HepG2 (cell line): Measurements from ENCODE around the gene CTDSP1. TPM values are rescaled to one million over a fixed set of nuclear protein-coding genes. Genes with fewer than 3 reads are reported as not detected.

Experiments used
- GTF2F1 ChIP-seq: fragments of 150-350 bp; IDR thresholded peaks from 2 replicates; pipeline ENCODE4 v1.6.1; 2014; ENCODE audit warnings: low read length
- HNRNPLL ChIP-seq: fragments of 200-400 bp; formaldehyde crosslinking; IDR thresholded peaks from 2 replicates; pipeline ENCODE4 v1.6.1; 2017; ENCODE audit warnings: mild to moderate bottlenecking, low read depth, low read length; ENCODE audit not compliant: poor library complexity, severe bottlenecking
- JUNB ChIP-seq: sonication (generic); formaldehyde crosslinking; IDR thresholded peaks from 2 replicates; pipeline ENCODE4 v1.8.0; 2022; ENCODE audit warnings: missing genetic modification reagents, mild to moderate bottlenecking, borderline replicate concordance
- LCORL ChIP-seq, 2 experiments: fragments of 450-650 bp in 1 of 2; sonication (generic) in 1 of 2; formaldehyde crosslinking in 1 of 2; IDR thresholded peaks; 2 replicates each; pipeline versions ENCODE4 v1.5.0 to v1.6.1; 2017 to 2020; ENCODE audit warnings: antibody characterized with exemption in 1 of 2, missing genetic modification reagents in 1 of 2
- MXI1 ChIP-seq: IDR thresholded peaks from 3 replicates; pipeline ENCODE4 v1.6.1; 2012; ENCODE audit warnings: low read depth, low read length, inconsistent platforms, borderline replicate concordance
- SAP130 ChIP-seq: IDR thresholded peaks from 2 replicates; pipeline ENCODE4 v1.6.1; 2016; ENCODE audit warnings: low read depth
- polyA plus RNA-seq, 8 experiments: library from polyadenylated mRNA; depleted of rRNA in 3 of 8; stranded (reverse) in 7 of 8; unstranded in 1 of 8; fragments of >200 nt; fragmentation: Illumina TruSeq in 4 of 8; extraction: Trizol in 4 of 8; gene quantifications; 2 replicates each; pipeline versions ENCODE4 v1.2.1 to v1.2.3, GENCODE V29; 2011 to 2016; ENCODE audit warnings: low read depth in 4 of 8, missing spikeins in 1 of 8, mixed read lengths in 1 of 8; ENCODE audit not compliant: insufficient read depth in 1 of 8
- total RNA-seq, 5 experiments: library from RNA; depleted of rRNA; stranded (reverse); fragments of >200 nt; fragmentation: Illumina TruSeq; extraction: Trizol; gene quantifications; 2 replicates each; pipeline ENCODE4 v1.2.3, GENCODE V29; 2016; ENCODE audit warnings: low read depth in 1 of 5
- TF ChIP-seq, protein P1 (sequence below): sonication (generic); formaldehyde crosslinking; IDR thresholded peaks from 2 replicates; pipeline ENCODE4 v1.4.0; 2020; ENCODE audit warnings: mild to moderate bottlenecking, missing genetic modification reagents
- TF ChIP-seq, protein P2 (sequence below): sonication (generic); formaldehyde crosslinking; IDR thresholded peaks from 2 replicates; pipeline ENCODE4 v1.4.0; 2020; ENCODE audit warnings: mild to moderate bottlenecking, missing genetic modification reagents, borderline replicate concordance
- TF ChIP-seq, protein P3 (sequence below), 2 experiments: sonication (generic) in 1 of 2; formaldehyde crosslinking in 1 of 2; IDR thresholded peaks; 2 replicates each; pipeline versions ENCODE4 v1.5.1 to v1.6.1; 2011 to 2020; ENCODE audit warnings: borderline replicate concordance in 1 of 2, low read depth in 1 of 2, low read length in 1 of 2, mild to moderate bottlenecking in 1 of 2, missing genetic modification reagents in 1 of 2, moderate library complexity in 1 of 2
- TF ChIP-seq, protein P4 (sequence below): sonication (generic); formaldehyde crosslinking; IDR thresholded peaks from 2 replicates; pipeline ENCODE4 v1.4.0; 2020; ENCODE audit warnings: missing genetic modification reagents
- TF ChIP-seq, protein P5 (sequence below): sonication (generic); formaldehyde crosslinking; IDR thresholded peaks from 2 replicates; pipeline ENCODE4 v1.4.0; 2020; ENCODE audit warnings: missing genetic modification reagents; ENCODE audit errors: not compliant biosample characterization

Gene CTDSP1
- total and polyA plus RNA-seq, 2 of the 13 experiments (the other 11 are each of a cell fraction or from before 2014, with no cell fraction given), result 91.0 to 268 TPM

DNA sequence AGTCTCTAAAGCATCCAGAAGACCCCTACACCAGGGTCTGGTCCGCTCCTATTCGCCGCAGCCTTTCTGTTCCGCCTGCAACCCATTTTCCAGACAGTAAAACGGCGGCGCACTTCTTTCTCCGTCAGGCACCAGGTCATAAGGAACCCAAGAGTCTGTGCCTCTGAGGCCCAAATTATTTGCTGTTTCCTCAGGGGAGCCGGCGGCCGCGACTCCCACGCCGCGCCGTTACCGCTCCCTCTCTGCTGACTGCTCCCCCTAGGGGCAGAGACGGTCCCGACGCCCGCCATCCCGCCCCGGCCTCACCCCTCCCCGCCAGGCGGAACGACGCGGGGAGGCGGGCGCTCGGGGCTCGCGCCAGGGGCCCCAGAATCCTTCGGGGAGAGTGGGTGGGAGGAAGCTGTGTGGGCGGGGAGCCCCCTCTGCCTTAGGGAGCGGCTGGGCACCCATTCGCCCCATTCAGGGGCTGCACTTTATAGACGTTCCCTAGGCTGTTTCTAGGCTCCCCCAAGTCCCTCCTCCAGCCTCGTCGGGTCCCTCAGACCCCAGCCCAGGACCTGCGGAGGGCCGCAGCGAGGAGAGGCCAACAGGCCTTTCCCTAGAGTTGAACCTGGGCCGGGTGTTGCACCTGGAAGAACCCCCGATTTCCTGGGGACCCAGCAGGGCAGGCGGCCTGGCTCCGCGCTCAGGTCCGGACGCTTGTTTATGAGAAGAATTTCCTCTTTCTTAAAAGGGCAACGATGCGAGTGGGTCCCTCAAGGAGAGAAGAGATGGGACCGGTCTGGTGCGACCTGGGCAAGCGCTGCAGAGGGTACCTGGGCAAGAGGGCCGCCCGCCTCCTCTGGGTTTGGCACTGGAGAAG is 3.6 kb upstream of the CTDSP1 start (continued):
- TF ChIP-seq, protein P1, sequence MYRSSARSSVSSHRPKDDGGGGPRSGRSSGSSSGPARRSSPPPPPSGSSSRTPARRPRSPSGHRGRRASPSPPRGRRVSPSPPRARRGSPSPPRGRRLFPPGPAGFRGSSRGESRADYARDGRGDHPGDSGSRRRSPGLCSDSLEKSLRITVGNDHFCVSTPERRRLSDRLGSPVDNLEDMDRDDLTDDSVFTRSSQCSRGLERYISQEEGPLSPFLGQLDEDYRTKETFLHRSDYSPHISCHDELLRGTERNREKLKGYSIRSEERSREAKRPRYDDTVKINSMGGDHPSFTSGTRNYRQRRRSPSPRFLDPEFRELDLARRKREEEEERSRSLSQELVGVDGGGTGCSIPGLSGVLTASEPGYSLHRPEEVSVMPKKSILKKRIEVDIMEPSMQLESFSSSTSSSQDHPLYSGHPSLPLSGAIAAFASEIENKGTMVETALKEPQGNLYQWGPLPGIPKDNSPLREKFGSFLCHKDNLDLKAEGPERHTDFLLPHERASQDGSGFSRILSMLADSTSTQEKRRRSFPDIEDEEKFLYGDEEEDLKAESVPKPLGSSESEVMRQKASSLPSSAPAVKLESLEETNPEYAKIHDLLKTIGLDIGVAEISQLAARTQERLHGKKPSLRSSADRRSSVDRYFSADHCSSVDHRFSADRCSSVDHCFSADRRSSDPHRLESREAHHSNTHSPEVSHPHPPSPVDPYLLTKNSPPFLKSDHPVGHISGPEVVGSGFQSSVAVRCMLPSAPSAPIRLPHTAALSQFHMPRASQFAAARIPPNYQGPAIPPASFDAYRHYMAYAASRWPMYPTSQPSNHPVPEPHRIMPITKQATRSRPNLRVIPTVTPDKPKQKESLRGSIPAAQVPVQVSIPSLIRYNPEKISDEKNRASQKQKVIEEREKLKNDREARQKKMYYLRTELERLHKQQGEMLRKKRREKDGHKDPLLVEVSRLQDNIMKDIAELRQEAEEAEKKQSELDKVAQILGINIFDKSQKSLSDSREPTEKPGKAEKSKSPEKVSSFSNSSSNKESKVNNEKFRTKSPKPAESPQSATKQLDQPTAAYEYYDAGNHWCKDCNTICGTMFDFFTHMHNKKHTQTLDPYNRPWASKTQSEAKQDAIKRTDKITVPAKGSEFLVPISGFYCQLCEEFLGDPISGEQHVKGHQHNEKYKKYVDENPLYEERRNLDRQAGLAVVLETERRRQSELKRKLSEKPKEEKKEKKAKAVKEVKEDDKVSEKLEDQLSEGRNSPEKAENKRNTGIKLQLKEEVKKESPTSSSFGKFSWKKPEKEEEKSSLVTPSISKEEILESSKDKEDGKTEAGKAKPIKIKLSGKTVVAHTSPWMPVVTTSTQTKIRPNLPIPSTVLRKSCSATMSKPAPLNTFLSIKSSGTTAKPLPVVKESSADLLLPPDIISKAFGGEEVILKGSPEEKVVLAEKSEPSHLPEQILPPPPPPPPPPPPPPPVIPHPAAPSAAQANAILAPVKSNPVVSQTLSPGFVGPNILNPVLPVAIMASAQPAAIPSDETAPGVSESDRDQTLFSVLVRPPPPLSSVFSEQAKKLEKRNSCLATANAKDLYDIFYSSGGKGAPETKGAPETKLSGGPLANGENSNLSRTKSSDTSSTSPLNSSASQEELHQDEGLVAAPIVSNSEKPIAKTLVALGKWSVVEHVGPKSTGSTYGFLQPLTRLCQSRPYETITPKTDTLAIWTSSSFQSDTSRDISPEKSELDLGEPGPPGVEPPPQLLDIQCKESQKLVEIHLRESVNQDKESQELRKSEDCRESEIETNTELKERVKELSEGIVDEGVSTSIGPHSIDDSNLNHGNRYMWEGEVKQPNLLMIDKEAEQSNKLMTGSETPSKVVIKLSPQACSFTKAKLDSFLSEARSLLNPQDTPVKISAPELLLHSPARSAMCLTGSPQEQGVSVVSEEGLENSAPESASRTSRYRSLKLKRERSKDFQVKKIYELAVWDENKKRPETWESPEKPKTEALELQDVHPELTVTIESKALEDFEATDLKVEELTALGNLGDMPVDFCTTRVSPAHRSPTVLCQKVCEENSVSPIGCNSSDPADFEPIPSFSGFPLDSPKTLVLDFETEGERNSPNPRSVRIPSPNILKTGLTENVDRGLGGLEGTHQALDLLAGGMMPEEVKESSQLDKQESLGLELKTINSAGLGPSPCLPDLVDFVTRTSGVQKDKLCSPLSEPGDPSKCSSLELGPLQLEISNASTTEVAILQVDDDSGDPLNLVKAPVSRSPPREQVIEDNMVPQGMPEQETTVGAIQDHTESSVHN, result peak; percentile 89
- TF ChIP-seq LCORL (IDR thresholded peaks at IDR 0.05) (no peak), LCORL (CRISPR knock-in tag; IDR thresholded peaks at IDR 0.05) (peak; percentile 97), HNRNPLL (peak; percentile 66), GTF2F1 (no peak; the same call in 1 of the 2 replicates), MXI1 (peak; percentile 74; the same call in 2 of the 3 replicates), SAP130 (peak; percentile 96), JUNB (no peak)
- TF ChIP-seq, protein P2, sequence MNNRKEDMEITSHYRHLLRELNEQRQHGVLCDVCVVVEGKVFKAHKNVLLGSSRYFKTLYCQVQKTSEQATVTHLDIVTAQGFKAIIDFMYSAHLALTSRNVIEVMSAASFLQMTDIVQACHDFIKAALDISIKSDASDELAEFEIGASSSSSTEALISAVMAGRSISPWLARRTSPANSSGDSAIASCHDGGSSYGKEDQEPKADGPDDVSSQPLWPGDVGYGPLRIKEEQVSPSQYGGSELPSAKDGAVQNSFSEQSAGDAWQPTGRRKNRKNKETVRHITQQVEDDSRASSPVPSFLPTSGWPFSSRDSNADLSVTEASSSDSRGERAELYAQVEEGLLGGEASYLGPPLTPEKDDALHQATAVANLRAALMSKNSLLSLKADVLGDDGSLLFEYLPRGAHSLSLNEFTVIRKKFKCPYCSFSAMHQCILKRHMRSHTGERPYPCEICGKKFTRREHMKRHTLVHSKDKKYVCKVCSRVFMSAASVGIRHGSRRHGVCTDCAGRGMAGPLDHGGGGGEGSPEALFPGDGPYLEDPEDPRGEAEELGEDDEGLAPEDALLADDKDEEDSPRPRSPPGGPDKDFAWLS (CRISPR knock-in tag), result peak; percentile 97; the same call in 1 of the 2 replicates
- TF ChIP-seq, protein P3, sequence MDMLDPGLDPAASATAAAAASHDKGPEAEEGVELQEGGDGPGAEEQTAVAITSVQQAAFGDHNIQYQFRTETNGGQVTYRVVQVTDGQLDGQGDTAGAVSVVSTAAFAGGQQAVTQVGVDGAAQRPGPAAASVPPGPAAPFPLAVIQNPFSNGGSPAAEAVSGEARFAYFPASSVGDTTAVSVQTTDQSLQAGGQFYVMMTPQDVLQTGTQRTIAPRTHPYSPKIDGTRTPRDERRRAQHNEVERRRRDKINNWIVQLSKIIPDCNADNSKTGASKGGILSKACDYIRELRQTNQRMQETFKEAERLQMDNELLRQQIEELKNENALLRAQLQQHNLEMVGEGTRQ (IDR thresholded peaks at IDR 0.05; ENCODE audit: low read depth, low read length), result no peak
- TF ChIP-seq, protein P3 (CRISPR knock-in tag; IDR thresholded peaks at IDR 0.05; ENCODE audit: borderline replicate concordance), result peak; percentile 43; the same call in 1 of the 2 replicates
- TF ChIP-seq, protein P4, sequence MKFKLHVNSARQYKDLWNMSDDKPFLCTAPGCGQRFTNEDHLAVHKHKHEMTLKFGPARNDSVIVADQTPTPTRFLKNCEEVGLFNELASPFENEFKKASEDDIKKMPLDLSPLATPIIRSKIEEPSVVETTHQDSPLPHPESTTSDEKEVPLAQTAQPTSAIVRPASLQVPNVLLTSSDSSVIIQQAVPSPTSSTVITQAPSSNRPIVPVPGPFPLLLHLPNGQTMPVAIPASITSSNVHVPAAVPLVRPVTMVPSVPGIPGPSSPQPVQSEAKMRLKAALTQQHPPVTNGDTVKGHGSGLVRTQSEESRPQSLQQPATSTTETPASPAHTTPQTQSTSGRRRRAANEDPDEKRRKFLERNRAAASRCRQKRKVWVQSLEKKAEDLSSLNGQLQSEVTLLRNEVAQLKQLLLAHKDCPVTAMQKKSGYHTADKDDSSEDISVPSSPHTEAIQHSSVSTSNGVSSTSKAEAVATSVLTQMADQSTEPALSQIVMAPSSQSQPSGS (CRISPR knock-in tag), result peak; percentile 73; the same call in 1 of the 2 replicates
- TF ChIP-seq, protein P5, sequence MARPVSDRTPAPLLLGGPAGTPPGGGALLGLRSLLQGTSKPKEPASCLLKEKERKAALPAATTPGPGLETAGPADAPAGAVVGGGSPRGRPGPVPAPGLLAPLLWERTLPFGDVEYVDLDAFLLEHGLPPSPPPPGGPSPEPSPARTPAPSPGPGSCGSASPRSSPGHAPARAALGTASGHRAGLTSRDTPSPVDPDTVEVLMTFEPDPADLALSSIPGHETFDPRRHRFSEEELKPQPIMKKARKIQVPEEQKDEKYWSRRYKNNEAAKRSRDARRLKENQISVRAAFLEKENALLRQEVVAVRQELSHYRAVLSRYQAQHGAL (CRISPR knock-in tag), result peak; percentile 30
